SK-N-SH treated with all-trans-retinoic acid at 6 μM for 48 hours (cell line): ENCODE results near the gene RORB.
A peak's percentile ranks its signal among the peaks of the same experiment; 100 is the strongest.
"Not testable (repeated sequence)": the region's sequence is repeated elsewhere in the genome, so short reads cannot be mapped to it uniquely, and the experiment has no call there.

Source experiments
- ATAC-seq: fragments of 200-7000 bp; cut with Tn5 transposase; 3 replicates; pipeline ENCODE4 v1.9.1; 2020; ENCODE audit warnings: mild to moderate bottlenecking, moderate library complexity
- ARNTL ChIP-seq: fragments of 450-650 bp; formaldehyde crosslinking; IDR thresholded peaks from 2 replicates; pipeline ENCODE4 v1.5.0; 2020; ENCODE audit warnings: low read depth, mild to moderate bottlenecking, moderate library complexity, borderline replicate concordance
- ESRRG ChIP-seq: fragments of 250-450 bp; sonication (Bioruptor Pico); IDR thresholded peaks from 2 replicates; pipeline ENCODE4 v1.6.1; 2021; ENCODE audit warnings: mild to moderate bottlenecking
- GLIS3 ChIP-seq: fragments of 250-450 bp; sonication (Bioruptor Pico); IDR thresholded peaks from 2 replicates; pipeline ENCODE4 v1.5.0; 2020; ENCODE audit warnings: mild to moderate bottlenecking, moderate library complexity
- ISL1 ChIP-seq: fragments of 250-450 bp; sonication (Bioruptor Pico); IDR thresholded peaks from 2 replicates; pipeline ENCODE4 v2.1.2; 2022; ENCODE audit warnings: mild to moderate bottlenecking, moderate library complexity
- OSR1 ChIP-seq: fragments of 250-450 bp; sonication (Bioruptor Pico); IDR thresholded peaks from 2 replicates; pipeline ENCODE4 v1.8.0; 2022; ENCODE audit warnings: moderate library complexity, mild to moderate bottlenecking, inconsistent platforms
- PPARA ChIP-seq: fragments of 250-450 bp; sonication (Bioruptor Pico); IDR thresholded peaks from 2 replicates; pipeline ENCODE4 v1.5.0; 2020; ENCODE audit warnings: mild to moderate bottlenecking, borderline replicate concordance
- RARB ChIP-seq: fragments of 250-450 bp; sonication (Bioruptor Pico); IDR thresholded peaks from 2 replicates; pipeline ENCODE4 v1.8.0; 2021; ENCODE audit warnings: mild to moderate bottlenecking, moderate library complexity
- TCF4 ChIP-seq: fragments of 250-450 bp; sonication (Bioruptor Pico); IDR thresholded peaks from 2 replicates; pipeline ENCODE4 v1.8.0; 2021; ENCODE audit warnings: mild to moderate bottlenecking, moderate library complexity, borderline replicate concordance
- TOX ChIP-seq: fragments of 250-450 bp; sonication (Bioruptor Pico); IDR thresholded peaks from 2 replicates; pipeline ENCODE4 v1.8.0; 2021; ENCODE audit warnings: mild to moderate bottlenecking, moderate library complexity, borderline replicate concordance
- ZC3H10 ChIP-seq: fragments of 250-450 bp; sonication (Bioruptor Pico); IDR thresholded peaks from 2 replicates; pipeline ENCODE4 v1.5.1; 2021; ENCODE audit warnings: mild to moderate bottlenecking, moderate library complexity
- ZFP3 ChIP-seq: fragments of 250-450 bp; sonication (Bioruptor Pico); IDR thresholded peaks from 2 replicates; pipeline ENCODE4 v1.5.0; 2020; ENCODE audit warnings: mild to moderate bottlenecking, moderate library complexity
- ZFP30 ChIP-seq: fragments of 450-650 bp; formaldehyde crosslinking; IDR thresholded peaks from 2 replicates; pipeline ENCODE4 v1.5.0; 2022; ENCODE audit warnings: mild to moderate bottlenecking, moderate library complexity
- ZNF565 ChIP-seq: fragments of 450-650 bp; formaldehyde crosslinking; conservative IDR thresholded peaks from 2 replicates; pipeline ENCODE4 v1.5.0; 2020; ENCODE audit warnings: low read depth, mild to moderate bottlenecking, moderate library complexity
- ZNF70 ChIP-seq: fragments of 450-650 bp; formaldehyde crosslinking; IDR thresholded peaks from 2 replicates; pipeline ENCODE4 v1.5.0; 2020; ENCODE audit warnings: mild to moderate bottlenecking, moderate library complexity
- ZNF8 ChIP-seq: fragments of 450-650 bp; formaldehyde crosslinking; IDR thresholded peaks from 2 replicates; pipeline ENCODE4 v1.5.0; 2020; ENCODE audit warnings: mild to moderate bottlenecking, moderate library complexity
- TF ChIP-seq, protein P1 (sequence below): fragments of 250-450 bp; sonication (Bioruptor Pico); IDR thresholded peaks from 2 replicates; pipeline ENCODE4 v1.5.1; 2021; ENCODE audit warnings: mild to moderate bottlenecking, moderate library complexity
- TF ChIP-seq, protein P2 (sequence below): fragments of 250-450 bp; sonication (Bioruptor Pico); IDR thresholded peaks from 2 replicates; pipeline ENCODE4 v1.8.0; 2021; ENCODE audit warnings: low read depth, mild to moderate bottlenecking, moderate library complexity, borderline replicate concordance
- TF ChIP-seq, protein P3 (sequence below): fragments of 250-450 bp; sonication (Bioruptor Pico); IDR thresholded peaks from 2 replicates; pipeline ENCODE4 v1.5.0; 2020; ENCODE audit warnings: mild to moderate bottlenecking, moderate library complexity
- TF ChIP-seq, protein P4 (sequence below): fragments of 250-450 bp; sonication (Bioruptor Pico); IDR thresholded peaks from 2 replicates; pipeline ENCODE4 v1.5.1; 2020; ENCODE audit warnings: low read depth, mild to moderate bottlenecking, moderate library complexity
- TF ChIP-seq, protein P5 (sequence below): fragments of 250-450 bp; sonication (Bioruptor Pico); IDR thresholded peaks from 2 replicates; pipeline ENCODE4 v1.8.0; 2020; ENCODE audit warnings: mild to moderate bottlenecking, moderate library complexity, borderline replicate concordance

Gene RORB

DNA sequence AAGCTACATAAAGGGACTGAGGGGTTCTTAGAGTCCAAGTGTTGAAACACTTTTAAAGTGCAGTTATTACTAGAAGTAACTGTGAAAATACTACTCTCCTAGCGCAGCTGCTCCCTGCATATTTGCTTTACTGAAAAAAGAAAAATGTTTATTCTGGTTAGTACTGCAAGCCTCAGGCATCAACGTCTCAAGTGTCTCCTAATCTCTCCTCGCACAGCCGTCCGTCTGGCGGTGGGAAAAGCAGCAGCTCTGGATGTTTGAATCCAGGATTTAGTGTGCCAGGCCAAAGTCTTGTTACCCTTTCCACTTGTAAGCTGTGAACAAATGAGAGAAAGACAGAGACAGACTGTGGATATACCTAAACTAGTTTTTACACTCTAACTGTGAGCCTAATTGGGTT, 31.1 kb downstream of the RORB start (continued):
- TF ChIP-seq, protein P1, sequence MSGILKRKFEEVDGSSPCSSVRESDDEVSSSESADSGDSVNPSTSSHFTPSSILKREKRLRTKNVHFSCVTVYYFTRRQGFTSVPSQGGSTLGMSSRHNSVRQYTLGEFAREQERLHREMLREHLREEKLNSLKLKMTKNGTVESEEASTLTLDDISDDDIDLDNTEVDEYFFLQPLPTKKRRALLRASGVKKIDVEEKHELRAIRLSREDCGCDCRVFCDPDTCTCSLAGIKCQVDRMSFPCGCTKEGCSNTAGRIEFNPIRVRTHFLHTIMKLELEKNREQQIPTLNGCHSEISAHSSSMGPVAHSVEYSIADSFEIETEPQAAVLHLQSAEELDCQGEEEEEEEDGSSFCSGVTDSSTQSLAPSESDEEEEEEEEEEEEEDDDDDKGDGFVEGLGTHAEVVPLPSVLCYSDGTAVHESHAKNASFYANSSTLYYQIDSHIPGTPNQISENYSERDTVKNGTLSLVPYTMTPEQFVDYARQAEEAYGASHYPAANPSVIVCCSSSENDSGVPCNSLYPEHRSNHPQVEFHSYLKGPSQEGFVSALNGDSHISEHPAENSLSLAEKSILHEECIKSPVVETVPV (CRISPR knock-in tag) = no peak

DNA sequence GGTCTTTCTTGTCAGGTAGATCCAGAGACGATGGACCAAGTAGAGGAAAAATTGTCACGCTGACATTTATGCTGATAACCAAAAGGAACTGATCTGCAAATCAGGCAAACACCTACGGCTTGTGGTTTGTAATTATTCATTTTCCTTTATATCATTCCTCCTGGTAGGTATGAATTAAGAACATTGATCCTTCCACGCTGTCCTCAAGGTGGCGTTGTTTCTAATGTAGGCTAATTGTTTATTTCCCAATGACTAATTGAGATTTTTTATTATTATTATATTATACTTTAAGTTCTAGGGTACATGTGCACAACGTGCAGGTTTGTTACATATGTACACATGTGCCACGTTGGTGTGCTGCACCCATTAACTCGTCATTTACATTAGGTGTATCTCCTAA, 33.3 kb downstream of the RORB start:
- ATAC-seq = not testable (repeated sequence)

DNA sequence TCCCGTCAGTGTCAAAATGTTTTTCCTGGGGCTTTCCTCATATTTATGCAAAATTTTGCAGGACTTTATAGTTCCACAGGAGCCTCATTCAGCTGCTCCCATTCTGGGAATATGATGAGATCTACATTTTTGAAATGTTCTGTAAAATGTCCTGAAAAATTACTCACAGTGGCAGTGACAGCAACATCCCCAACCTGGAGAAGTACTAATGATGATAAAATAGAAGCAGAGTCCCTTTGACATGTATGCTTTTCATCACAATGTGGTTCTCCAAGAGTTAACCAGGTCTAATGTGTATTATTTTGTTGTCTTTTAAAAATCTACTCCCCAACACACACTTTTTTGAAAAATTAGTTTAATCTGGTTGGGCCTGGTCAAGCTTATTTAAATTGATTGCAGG, 36.1 kb downstream of the RORB start:
- no peak for ATAC-seq
- TF ChIP-seq TCF4 (CRISPR knock-in tag) (peak; percentile 55; the same call in 1 of the 2 replicates), ZFP3 (no peak)

DNA sequence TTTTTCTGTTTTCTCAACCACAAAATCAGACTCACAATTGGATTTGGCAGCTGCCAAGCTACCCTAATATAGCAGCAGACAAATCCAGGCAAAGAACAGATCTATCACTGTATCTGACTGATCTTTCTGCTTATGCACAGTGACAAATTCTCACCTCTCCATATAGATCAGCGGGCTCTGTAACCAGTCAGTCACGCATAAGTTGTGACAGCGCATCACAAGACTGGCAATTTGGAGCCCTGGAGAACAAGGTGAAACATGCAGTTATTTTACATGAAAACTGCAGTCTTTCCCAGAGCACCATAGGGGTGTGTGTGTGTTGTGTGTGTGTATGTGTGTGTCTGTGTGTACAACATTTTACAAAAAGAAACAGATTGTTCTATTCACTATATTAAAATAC, 37.7 kb downstream of the RORB start:
- TF ChIP-seq, protein P1 (CRISPR knock-in tag) = no peak
- TF ChIP-seq ZNF565 (CRISPR knock-in tag) (no peak), ZNF8 (CRISPR knock-in tag) (no peak)
- no peak for ATAC-seq

DNA sequence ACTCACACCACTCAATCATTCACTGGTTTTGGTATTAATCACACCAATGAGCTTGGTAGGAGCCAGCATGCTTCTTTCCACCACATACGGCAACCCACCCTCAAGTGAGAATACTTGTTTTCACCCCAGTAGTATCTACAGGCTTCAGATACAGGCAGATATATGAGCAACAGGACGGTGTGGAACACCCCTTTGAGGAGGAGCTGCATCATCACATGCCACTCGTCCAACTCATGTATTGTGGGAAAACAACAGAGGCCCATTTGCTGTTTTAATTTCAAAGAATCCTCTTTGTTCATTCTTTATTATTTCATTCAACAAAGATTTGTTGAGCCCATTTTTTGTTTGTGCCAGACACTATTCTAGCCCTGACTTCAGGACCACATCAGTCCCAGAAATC, 46.0 kb downstream of the RORB start:
- TF ChIP-seq, protein P2, sequence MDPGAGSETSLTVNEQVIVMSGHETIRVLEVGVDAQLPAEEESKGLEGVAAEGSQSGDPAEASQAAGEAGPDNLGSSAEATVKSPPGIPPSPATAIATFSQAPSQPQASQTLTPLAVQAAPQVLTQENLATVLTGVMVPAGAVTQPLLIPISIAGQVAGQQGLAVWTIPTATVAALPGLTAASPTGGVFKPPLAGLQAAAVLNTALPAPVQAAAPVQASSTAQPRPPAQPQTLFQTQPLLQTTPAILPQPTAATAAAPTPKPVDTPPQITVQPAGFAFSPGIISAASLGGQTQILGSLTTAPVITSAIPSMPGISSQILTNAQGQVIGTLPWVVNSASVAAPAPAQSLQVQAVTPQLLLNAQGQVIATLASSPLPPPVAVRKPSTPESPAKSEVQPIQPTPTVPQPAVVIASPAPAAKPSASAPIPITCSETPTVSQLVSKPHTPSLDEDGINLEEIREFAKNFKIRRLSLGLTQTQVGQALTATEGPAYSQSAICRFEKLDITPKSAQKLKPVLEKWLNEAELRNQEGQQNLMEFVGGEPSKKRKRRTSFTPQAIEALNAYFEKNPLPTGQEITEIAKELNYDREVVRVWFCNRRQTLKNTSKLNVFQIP (CRISPR knock-in tag) = no peak
- no peak for TF ChIP-seq ZFP30
- TF ChIP-seq ZFP3 = no peak
- TF ChIP-seq, protein P3, sequence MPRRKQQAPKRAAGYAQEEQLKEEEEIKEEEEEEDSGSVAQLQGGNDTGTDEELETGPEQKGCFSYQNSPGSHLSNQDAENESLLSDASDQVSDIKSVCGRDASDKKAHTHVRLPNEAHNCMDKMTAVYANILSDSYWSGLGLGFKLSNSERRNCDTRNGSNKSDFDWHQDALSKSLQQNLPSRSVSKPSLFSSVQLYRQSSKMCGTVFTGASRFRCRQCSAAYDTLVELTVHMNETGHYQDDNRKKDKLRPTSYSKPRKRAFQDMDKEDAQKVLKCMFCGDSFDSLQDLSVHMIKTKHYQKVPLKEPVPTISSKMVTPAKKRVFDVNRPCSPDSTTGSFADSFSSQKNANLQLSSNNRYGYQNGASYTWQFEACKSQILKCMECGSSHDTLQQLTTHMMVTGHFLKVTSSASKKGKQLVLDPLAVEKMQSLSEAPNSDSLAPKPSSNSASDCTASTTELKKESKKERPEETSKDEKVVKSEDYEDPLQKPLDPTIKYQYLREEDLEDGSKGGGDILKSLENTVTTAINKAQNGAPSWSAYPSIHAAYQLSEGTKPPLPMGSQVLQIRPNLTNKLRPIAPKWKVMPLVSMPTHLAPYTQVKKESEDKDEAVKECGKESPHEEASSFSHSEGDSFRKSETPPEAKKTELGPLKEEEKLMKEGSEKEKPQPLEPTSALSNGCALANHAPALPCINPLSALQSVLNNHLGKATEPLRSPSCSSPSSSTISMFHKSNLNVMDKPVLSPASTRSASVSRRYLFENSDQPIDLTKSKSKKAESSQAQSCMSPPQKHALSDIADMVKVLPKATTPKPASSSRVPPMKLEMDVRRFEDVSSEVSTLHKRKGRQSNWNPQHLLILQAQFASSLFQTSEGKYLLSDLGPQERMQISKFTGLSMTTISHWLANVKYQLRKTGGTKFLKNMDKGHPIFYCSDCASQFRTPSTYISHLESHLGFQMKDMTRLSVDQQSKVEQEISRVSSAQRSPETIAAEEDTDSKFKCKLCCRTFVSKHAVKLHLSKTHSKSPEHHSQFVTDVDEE (CRISPR knock-in tag) = no peak
- no peak for TF ChIP-seq RARB (CRISPR knock-in tag)
- TF ChIP-seq GLIS3 (CRISPR knock-in tag) = no peak
- TF ChIP-seq ARNTL (CRISPR knock-in tag) = no peak
- TF ChIP-seq ZC3H10 (CRISPR knock-in tag) = no peak
- no peak for TF ChIP-seq ESRRG
- no peak for TF ChIP-seq TOX
- TF ChIP-seq ZNF70 = no peak
- TF ChIP-seq, protein P4, sequence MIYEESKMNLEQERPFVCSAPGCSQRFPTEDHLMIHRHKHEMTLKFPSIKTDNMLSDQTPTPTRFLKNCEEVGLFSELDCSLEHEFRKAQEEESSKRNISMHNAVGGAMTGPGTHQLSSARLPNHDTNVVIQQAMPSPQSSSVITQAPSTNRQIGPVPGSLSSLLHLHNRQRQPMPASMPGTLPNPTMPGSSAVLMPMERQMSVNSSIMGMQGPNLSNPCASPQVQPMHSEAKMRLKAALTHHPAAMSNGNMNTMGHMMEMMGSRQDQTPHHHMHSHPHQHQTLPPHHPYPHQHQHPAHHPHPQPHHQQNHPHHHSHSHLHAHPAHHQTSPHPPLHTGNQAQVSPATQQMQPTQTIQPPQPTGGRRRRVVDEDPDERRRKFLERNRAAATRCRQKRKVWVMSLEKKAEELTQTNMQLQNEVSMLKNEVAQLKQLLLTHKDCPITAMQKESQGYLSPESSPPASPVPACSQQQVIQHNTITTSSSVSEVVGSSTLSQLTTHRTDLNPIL (CRISPR knock-in tag) = no peak
- no peak for TF ChIP-seq OSR1 (CRISPR knock-in tag)
- TF ChIP-seq, protein P5, sequence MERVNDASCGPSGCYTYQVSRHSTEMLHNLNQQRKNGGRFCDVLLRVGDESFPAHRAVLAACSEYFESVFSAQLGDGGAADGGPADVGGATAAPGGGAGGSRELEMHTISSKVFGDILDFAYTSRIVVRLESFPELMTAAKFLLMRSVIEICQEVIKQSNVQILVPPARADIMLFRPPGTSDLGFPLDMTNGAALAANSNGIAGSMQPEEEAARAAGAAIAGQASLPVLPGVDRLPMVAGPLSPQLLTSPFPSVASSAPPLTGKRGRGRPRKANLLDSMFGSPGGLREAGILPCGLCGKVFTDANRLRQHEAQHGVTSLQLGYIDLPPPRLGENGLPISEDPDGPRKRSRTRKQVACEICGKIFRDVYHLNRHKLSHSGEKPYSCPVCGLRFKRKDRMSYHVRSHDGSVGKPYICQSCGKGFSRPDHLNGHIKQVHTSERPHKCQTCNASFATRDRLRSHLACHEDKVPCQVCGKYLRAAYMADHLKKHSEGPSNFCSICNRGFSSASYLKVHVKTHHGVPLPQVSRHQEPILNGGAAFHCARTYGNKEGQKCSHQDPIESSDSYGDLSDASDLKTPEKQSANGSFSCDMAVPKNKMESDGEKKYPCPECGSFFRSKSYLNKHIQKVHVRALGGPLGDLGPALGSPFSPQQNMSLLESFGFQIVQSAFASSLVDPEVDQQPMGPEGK (CRISPR knock-in tag) = no peak
- TF ChIP-seq, protein P1 (CRISPR knock-in tag) = no peak
- TF ChIP-seq ISL1 (CRISPR knock-in tag) = no peak
- TF ChIP-seq PPARA (CRISPR knock-in tag) = no peak

More for the DNA sequence above, 46.0 kb downstream of the RORB start:
- ATAC-seq = no peak
